Stimulated activated CD8-positive, alpha-beta memory T cell treated with anti-CD3 and anti-CD28 coated beads, Interleukin-12 subunit alpha, Interleukin-12 subunit beta, amount 100 ng/mL, for 4 hours (primary cell): Measurements from ENCODE around the gene GSE1.

Experiments
- DNase-seq: peaks from one replicate; pipeline ENCODE4 v3.0.0-alpha.2; 2020; ENCODE audit warnings: low read depth

GSE1 gene

GRCh38 chr16:85612801-85613603 lies at the start of gene GSE1:
TSS of gene GSE1 (plus strand) at chr16:85613322. CDS start at chr16:85613392, 70 bp downstream.
- DNase-seq = peak; percentile 40

DNA sequence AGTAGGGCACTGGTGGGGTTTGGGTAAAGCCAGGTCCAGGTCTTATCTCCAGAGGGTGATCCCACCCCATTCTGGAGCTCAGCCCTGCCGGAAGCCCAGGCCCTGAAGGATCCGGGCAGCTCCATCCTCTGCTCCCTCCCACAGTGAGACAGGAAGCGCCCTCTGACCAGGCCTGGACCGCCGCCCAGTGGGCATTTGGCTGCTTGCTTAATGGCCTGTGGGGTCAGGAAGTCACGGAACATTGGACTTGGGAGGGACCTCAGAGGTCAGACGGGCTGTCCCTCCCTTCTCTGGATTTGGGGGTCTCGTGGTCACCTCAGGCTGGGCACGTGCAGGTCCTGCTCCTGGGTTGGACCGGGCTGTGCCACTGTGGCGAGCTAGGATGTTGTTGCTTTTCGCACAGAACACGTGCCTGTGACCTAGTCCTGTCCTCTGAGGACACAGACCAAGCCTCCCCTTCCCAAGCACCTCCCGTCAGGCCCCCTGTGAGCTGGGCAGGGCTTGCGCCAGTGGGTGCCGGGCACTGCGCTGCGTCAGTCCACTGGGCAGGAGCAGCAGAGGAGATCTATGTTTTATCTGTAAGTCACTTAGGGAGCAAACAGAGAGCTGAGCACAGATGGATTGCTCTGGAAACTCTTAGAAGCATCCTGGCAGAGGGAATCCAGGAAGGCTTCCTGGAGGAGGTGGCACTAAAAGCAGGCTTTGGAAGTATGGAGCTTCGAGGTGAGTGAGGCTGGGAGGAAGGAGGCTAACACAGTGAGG lies 49.4 kb upstream of the GSE1 start:
- DNase-seq = no peak

GRCh38 chr16:85564277-85565051 lies 48.7 kb upstream of the GSE1 start:
- peak; percentile 49 for DNase-seq

- no peak for DNase-seq
Measured at GRCh38 chr16:85565340-85565739, 47.8 kb upstream of the GSE1 start.

DNA sequence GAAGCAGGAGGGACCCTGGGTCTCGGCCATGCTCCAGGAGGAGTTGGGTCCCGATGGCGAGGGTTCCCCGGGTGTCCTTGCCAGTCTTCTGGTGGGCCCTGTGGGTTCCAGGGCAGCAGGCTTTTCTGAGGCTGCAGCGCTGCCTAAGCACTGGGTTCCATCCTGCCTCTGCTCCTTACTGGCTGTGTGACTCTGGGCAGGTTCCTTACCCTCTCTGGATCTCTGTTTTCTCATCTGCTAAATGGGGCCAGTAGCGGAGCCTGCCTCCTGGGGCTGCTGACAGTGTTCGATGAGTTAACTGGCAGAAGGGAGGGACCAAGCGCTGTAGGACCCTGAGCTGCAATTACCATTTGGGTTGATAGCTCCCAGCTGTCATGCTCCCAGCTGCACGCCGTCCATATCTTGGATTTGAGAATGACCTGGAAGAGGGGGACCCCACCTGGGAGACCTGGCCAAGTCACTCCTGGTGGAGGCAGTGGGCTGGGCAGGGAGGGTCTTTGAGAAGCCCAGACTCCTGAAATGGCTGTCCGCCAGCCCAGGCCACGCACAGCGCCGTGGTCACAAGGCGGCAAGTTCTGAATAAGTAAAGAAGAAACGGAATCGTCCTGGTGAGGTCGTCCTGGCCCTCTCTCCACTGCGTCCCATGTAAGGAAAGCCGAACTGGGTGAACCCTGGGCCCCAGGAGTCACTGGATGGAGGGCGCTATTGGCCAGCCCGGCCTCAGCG lies 47.2 kb upstream of the GSE1 start:
- DNase-seq = no peak

DNA sequence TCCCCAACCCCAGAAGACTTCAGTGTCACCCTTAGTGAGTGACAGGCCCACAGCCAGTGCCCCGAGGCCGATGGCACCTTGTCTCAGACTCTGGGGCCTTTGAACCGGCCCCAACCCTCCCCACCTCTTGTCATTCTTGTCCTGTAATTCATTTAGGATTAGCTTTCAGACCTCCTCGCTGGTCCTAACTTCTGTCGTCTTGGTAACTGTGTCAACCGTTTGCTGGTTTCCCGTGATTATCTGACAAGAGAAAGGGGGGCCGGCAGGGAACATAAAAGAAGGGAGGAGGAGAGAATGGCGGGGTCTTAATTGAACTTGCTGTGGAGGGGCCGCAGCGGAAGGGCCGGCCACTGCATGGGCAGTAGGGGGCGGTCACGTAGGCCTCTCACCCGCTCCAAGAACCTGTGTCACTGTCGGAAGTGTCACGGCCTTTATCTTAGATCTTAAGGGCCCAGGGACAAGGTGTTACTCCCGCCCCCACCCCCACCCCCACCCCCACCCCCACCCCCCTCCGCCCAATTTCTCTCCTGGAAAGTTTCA lies 46.5 kb upstream of the GSE1 start:
- DNase-seq = no peak

- DNase-seq = no peak
Measured at GRCh38 chr16:85567101-85567866, 45.8 kb upstream of the GSE1 start.

- DNase-seq = no peak
Measured at GRCh38 chr16:85567935-85568334, 45.2 kb upstream of the GSE1 start.

DNA sequence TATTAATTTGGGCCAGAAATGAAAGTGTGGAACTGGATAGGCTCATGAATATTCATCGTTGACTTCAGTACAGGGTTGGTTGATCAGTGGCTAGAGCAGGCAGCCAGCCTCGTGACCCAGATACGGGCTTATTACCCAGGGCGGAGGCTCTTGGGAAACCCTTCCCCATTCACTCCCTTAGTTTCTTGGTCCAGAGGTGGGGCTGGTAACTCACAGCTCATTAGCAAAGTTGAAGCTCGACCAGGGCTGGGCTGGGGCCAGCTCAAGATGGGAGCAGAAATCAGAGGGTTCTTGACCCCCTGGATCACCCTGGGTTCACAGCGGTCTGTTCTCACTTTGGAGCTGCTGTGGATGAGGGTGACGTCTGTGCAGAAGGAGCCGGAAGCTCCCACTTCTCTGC lies 44.6 kb upstream of the GSE1 start:
- no peak for DNase-seq

DNA sequence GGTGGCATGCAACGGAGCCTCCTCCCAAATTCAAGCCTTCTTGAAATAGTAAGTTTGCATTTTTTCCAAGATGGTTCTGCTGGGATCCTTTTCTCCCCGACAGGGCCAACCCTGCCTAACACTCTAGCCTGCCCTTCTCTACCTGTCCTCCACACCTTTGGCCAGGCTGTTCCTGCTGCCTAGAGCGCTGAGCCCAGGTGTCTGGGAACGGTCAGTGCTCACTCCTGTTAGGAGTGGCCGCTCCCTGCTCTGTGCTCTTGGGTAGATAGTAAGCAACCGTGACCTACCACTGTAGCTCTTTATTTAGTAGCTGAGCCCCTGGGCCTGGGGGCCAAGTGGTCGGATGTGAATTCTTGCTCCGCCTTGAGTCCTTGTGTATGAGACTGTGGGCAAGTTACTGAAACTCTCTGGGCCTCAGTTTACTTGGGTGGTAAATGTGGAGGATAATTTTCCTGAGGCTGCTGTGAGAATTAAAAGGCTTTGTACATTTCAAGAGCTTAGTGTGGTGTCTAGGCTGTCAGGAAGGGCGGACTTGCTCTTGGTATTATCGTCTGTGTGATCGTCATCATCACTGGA lies 44.0 kb upstream of the GSE1 start:
- no peak for DNase-seq

- DNase-seq = peak; percentile 47
Measured at GRCh38 chr16:85569615-85570212, 43.4 kb upstream of the GSE1 start.

- DNase-seq = no peak
Measured at GRCh38 chr16:85570213-85570734, 42.8 kb upstream of the GSE1 start.

- DNase-seq = peak; percentile 25
Measured at GRCh38 chr16:85570735-85571562, 42.2 kb upstream of the GSE1 start.

- no peak for DNase-seq
Measured at GRCh38 chr16:85571563-85571812, 41.6 kb upstream of the GSE1 start.

DNA sequence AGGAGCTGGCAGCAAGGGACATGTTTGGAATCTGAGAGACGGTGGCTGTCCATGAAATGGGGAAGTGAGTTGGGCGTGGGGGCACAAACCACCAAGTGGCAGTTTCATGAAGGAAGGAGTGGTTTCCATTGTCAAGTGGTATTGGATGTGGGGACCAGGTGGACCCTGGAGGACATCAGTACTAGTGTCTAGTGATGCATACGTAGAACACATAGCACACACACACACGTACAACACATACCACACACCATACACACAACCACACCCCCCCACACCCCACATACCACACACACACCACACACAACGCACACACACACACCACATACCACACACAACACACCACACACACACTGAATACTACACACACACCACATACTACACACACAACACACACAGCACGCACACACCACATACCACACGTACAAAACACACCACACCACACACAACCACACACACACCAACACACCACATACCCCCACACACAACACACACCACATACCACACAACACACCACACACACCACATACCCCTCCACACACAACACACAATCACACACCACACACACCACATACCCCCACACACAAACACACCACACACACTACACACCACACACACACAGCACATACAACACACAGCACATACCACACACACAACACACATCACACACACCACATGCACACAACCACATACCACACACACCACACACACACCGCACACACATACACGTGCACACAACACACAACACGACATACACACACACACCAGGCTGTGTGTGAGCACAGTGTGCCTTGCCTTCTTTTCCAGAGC lies 41.1 kb upstream of the GSE1 start:
- DNase-seq = no peak

- DNase-seq = no peak
Measured at GRCh38 chr16:85573045-85573695, 40.0 kb upstream of the GSE1 start.

GRCh38 chr16:85573696-85574641 lies 39.2 kb upstream of the GSE1 start:
- DNase-seq = no peak
